ENCODE results near the gene CPA3. TPM values are rescaled to one million over a fixed set of nuclear protein-coding genes. Genes with fewer than 3 reads are reported as not detected.

The CPA3 gene
- total RNA-seq = not detected in 2 replicates

GRCh38 chr3:148865049-148865448, at the start of gene CPA3:
CPA3 (plus strand) TSS chr3:148865296; CDS start chr3:148865308, 12 bp downstream.
- Histone ChIP-seq H3K4me3 (ENCODE audit: low read depth, low read length) (no peak within 1 kb of the TSS), H3K27me3 (ENCODE audit: control insufficient read depth, insufficient read depth, low read length) (no peaks in the 10 kb centered on the region), H3K36me3 (ENCODE audit: control insufficient read depth, insufficient read depth, low read length) (no peaks in the 10 kb centered on the region)
- TF ChIP-seq CTCF (IDR thresholded peaks at IDR 0.05; ENCODE audit: insufficient read depth, low read length, poor library complexity, severe bottlenecking) = no peak
- DNase-seq (ENCODE audit: low read depth) = no peak

- H3K36me3 ChIP-seq (ENCODE audit: control insufficient read depth, insufficient read depth, low read length) = no peaks in the 10 kb centered on the region
- H3K4me3 ChIP-seq (ENCODE audit: low read depth, low read length) = no peak overlapping the region
- no peak for DNase-seq (ENCODE audit: low read depth)
- no peaks in the 10 kb centered on the region for H3K27me3 ChIP-seq (ENCODE audit: control insufficient read depth, insufficient read depth, low read length)
- TF ChIP-seq CTCF (IDR thresholded peaks at IDR 0.05; ENCODE audit: insufficient read depth, low read length, poor library complexity, severe bottlenecking) = no peak
These were observed 49.6 kb upstream of the CPA3 start for GRCh38 chr3:148815316-148816110.

- no peak for TF ChIP-seq CTCF (IDR thresholded peaks at IDR 0.05; ENCODE audit: insufficient read depth, low read length, poor library complexity, severe bottlenecking)
- Histone ChIP-seq H3K27me3 (ENCODE audit: control insufficient read depth, insufficient read depth, low read length) (no peaks in the 10 kb centered on the region), H3K36me3 (ENCODE audit: control insufficient read depth, insufficient read depth, low read length) (no peaks in the 10 kb centered on the region), H3K4me3 (ENCODE audit: low read depth, low read length) (no peak overlapping the region)
- no peak for DNase-seq (ENCODE audit: low read depth)
These were observed 48.7 kb upstream of the CPA3 start for GRCh38 chr3:148816427-148816826.

- no peak overlapping the region for H3K4me3 ChIP-seq (ENCODE audit: low read depth, low read length)
- TF ChIP-seq CTCF (IDR thresholded peaks at IDR 0.05; ENCODE audit: insufficient read depth, low read length, poor library complexity, severe bottlenecking) = no peak
- no peak for DNase-seq (ENCODE audit: low read depth)
- no peaks in the 10 kb centered on the region for H3K27me3 ChIP-seq (ENCODE audit: control insufficient read depth, insufficient read depth, low read length)
- H3K36me3 ChIP-seq (ENCODE audit: control insufficient read depth, insufficient read depth, low read length) = no peaks in the 10 kb centered on the region
These were observed 48.0 kb upstream of the CPA3 start for GRCh38 chr3:148816981-148817525.

- H3K36me3 ChIP-seq (ENCODE audit: control insufficient read depth, insufficient read depth, low read length) = no peaks in the 10 kb centered on the region
- no peaks in the 10 kb centered on the region for H3K27me3 ChIP-seq (ENCODE audit: control insufficient read depth, insufficient read depth, low read length)
- TF ChIP-seq CTCF (IDR thresholded peaks at IDR 0.05; ENCODE audit: insufficient read depth, low read length, poor library complexity, severe bottlenecking) = no peak
- no peak overlapping the region for H3K4me3 ChIP-seq (ENCODE audit: low read depth, low read length)
- DNase-seq (ENCODE audit: low read depth) = no peak
These were observed 44.5 kb upstream of the CPA3 start for GRCh38 chr3:148820361-148821245.

Measured in kidney epithelial cell (primary cell).